K562 (cell line): ENCODE data around the gene HNRNPLL. TPM values are rescaled to one million over a fixed set of nuclear protein-coding genes. Genes with fewer than 3 reads are reported as not detected.
A peak's percentile ranks its signal among the peaks of the same experiment; 100 is the strongest.

Experiments used
- CBX3 ChIP-seq, 2 experiments: IDR thresholded peaks; 1 replicate in 1 of 2; 2 replicates in 1 of 2; pipeline ENCODE4 v1.6.1; 2012; ENCODE audit warnings: inconsistent platforms in 2 of 2, low read length in 2 of 2, borderline replicate concordance in 1 of 2, control low read depth in 1 of 2
- CEBPZ ChIP-seq: fragments of 150-350 bp; IDR thresholded peaks from 2 replicates; pipeline ENCODE4 v1.6.1; 2014; ENCODE audit warnings: low read depth, mild to moderate bottlenecking, low read length, borderline replicate concordance
- CTCFL ChIP-seq: IDR thresholded peaks from 2 replicates; pipeline ENCODE4 v1.6.1; 2011; ENCODE audit warnings: borderline replicate concordance, low read depth, mild to moderate bottlenecking, moderate library complexity, low read length; ENCODE audit not compliant: insufficient read depth, poor library complexity, severe bottlenecking
- EP300 ChIP-seq: IDR thresholded peaks from 2 replicates; pipeline ENCODE4 v1.6.1; 2012; ENCODE audit warnings: low read length, improper control_type of control experiment
- GABPB2 ChIP-seq: fragments of 250-450 bp; sonication (Bioruptor Pico); conservative IDR thresholded peaks from 2 replicates; pipeline ENCODE4 v1.5.1; 2021; ENCODE audit warnings: mild to moderate bottlenecking
- LEF1 ChIP-seq: fragments of 450-650 bp; IDR thresholded peaks from 2 replicates; pipeline ENCODE4 v1.6.1; 2016; ENCODE audit warnings: mild to moderate bottlenecking
- MEF2A ChIP-seq: IDR thresholded peaks from 2 replicates; pipeline ENCODE4 v1.6.1; 2011; ENCODE audit warnings: low read depth, mild to moderate bottlenecking, low read length, moderate library complexity; ENCODE audit not compliant: control insufficient read depth
- NR2F6 ChIP-seq: fragments of 450-650 bp; formaldehyde crosslinking; IDR thresholded peaks from 2 replicates; pipeline ENCODE4 v1.4.0; 2020; ENCODE audit warnings: mild to moderate bottlenecking
- SMAD2 ChIP-seq: fragments of 150-350 bp; IDR thresholded peaks from 2 replicates; pipeline ENCODE4 v1.6.1; 2014; ENCODE audit warnings: low read depth, mild to moderate bottlenecking, low read length
- SRSF1 ChIP-seq: fragments of 200-400 bp; formaldehyde crosslinking; IDR thresholded peaks from 2 replicates; pipeline ENCODE4 v1.6.1; 2017; ENCODE audit warnings: mild to moderate bottlenecking, low read depth, low read length, moderate library complexity
- TAL1 ChIP-seq: fragments of 450-650 bp; IDR thresholded peaks from 2 replicates; pipeline ENCODE4 v1.6.1; 2016; ENCODE audit warnings: mild to moderate bottlenecking
- XRCC5 ChIP-seq: fragments of 200-400 bp; formaldehyde crosslinking; IDR thresholded peaks from 2 replicates; pipeline ENCODE4 v1.6.1; 2017; ENCODE audit warnings: low read depth, mild to moderate bottlenecking, low read length
- polyA plus RNA-seq, 8 experiments: library from polyadenylated mRNA; depleted of rRNA in 4 of 8; stranded (reverse) in 5 of 8; unstranded in 3 of 8; fragments of >200 nt; fragmentation: Nextera tagmentation in 2 of 8; fragmentation: Illumina TruSeq in 1 of 8; extraction: Ambion mirVana in 2 of 8; extraction: Trizol in 1 of 8; gene quantifications; 2 replicates each; pipeline versions ENCODE4 v1.2.1 to v1.2.3, GENCODE V29; 2011 to 2014; ENCODE audit warnings: inconsistent platforms in 1 of 8, missing spikeins in 1 of 8
- total RNA-seq, 7 experiments: library from RNA; depleted of rRNA in 6 of 7; stranded (reverse); fragments of >200 nt in 6 of 7; fragmentation: Illumina TruSeq in 2 of 7; extraction: Trizol in 2 of 7; gene quantifications; 2 replicates each; pipeline versions ENCODE4 v1.2.1 to v1.2.3, GENCODE V29; 2011 to 2021; ENCODE audit warnings: low replicate concordance in 1 of 7

The HNRNPLL gene
- total and polyA plus RNA-seq, 9 of the 15 experiments (the other 6 are each of a cell fraction or from before 2014, with no cell fraction given) = 19.8 to 135 (median 57.8) TPM

- TF ChIP-seq SMAD2 (no peak), GABPB2 (CRISPR knock-in tag) (no peak), CTCFL (no peak), CEBPZ (no peak), EP300 (peak; percentile 33; the same call in 1 of the 2 replicates), LEF1 (peak; percentile 60; the same call in 1 of the 2 replicates), CBX3 (IDR thresholded peaks at IDR 0.05; ENCODE audit: borderline replicate concordance in 1 of 2, low read length in 2 of 2) (no peak), TAL1 (peak; percentile 37; the same call in 1 of the 2 replicates), NR2F6 (no peak), MEF2A (no peak), SRSF1 (no peak), XRCC5 (no peak)
- TF ChIP-seq, all 486 proteins: peak for 20
These were observed 12.5 kb upstream of the HNRNPLL start (continued) for GRCh38 chr2:38615237-38615636.
